ENCODE results near the gene GMPPB. TPM values are rescaled to one million over a fixed set of nuclear protein-coding genes. Genes with fewer than 3 reads are reported as not detected.

GMPPB gene
- total and polyA plus RNA-seq, 8 donors: 11.0 to 69.5 (median 13.7) TPM

- Histone ChIP-seq H3K27ac (no peak overlapping the region), H3K4me1 (peaks cover 7 to 26% of the 10 kb centered on the region in 2 donors), H3K9me3 (no peaks in the 10 kb centered on the region), H3K36me3 (peaks cover 0 to 4% of the 10 kb centered on the region in 2 donors), H3K27me3 (no peaks in the 10 kb centered on the region), H3K4me3 (no peak overlapping the region)
- DNase-seq (no peak), ATAC-seq (no peak)
- intact Hi-C loops (cut with DNase I): loop anchor here in 1 of 2 donors (5.0 kb wide), 1 partner anchor 134 kb away; no protein-coding TSS in a partner anchor
- TF ChIP-seq CTCF (IDR thresholded peaks at IDR 0.05): no peak
These were observed 52.8 kb downstream of the GMPPB start for GRCh38 chr3:49670940-49671290.

Other genes with a start within 250 kb of the GMPPB start
- under 1 TPM; 0.26 to 0.44 TPM for gene BSN, start 169.5 kb downstream of the GMPPB start, total RNA-seq
- 1 to 10 TPM in 2 of 6 donors, under 1 TPM in 4; 0.67 to 1.1 (median 0.94) TPM for gene BSN, start 169.5 kb downstream of the GMPPB start, polyA plus RNA-seq (ENCODE audit: insufficient read length in 6 of 6)
- gene APEH, start 49.6 kb downstream of the GMPPB start, total RNA-seq: 100 to 1,000 TPM; 121 to 122 TPM
- gene APEH, start 49.6 kb downstream of the GMPPB start, polyA plus RNA-seq (ENCODE audit: insufficient read length in 6 of 6): 100 to 1,000 TPM in 3 of 6 donors, 10 to 100 TPM in 3; 88.6 to 108 (median 99.8) TPM
- gene MST1, start 34.5 kb downstream of the GMPPB start, total RNA-seq: 10 to 100 TPM; 12.5 to 19.1 TPM
- gene MST1, start 34.5 kb downstream of the GMPPB start, polyA plus RNA-seq (ENCODE audit: insufficient read length in 6 of 6): 10 to 100 TPM; 31.0 to 59.7 (median 39.8) TPM
- 10 to 100 TPM; 40.9 to 45.0 TPM for gene RNF123, start 34.4 kb downstream of the GMPPB start, total RNA-seq
- gene RNF123, start 34.4 kb downstream of the GMPPB start, polyA plus RNA-seq (ENCODE audit: insufficient read length in 6 of 6): 10 to 100 TPM; 21.8 to 33.1 (median 30.4) TPM
- under 1 TPM in 1 of 2 donors, not detected in 1; 0.47 TPM for gene AMIGO3, start 4.3 kb downstream of the GMPPB start, total RNA-seq
- 1 to 10 TPM in 5 of 6 donors, under 1 TPM in 1; 0.54 to 2.4 (median 1.9) TPM for gene AMIGO3, start 4.3 kb downstream of the GMPPB start, polyA plus RNA-seq (ENCODE audit: insufficient read length in 6 of 6)
- gene IP6K1, start 62.6 kb upstream of the GMPPB start, total RNA-seq: 10 to 100 TPM; 42.1 to 42.7 TPM
- gene IP6K1, start 62.6 kb upstream of the GMPPB start, polyA plus RNA-seq (ENCODE audit: insufficient read length in 6 of 6): 10 to 100 TPM; 31.8 to 51.2 (median 47.3) TPM
- 1 to 10 TPM in 1 of 2 donors, under 1 TPM in 1; 0.20 to 6.1 TPM for gene CDHR4, start 75.9 kb upstream of the GMPPB start, total RNA-seq
- 1 to 10 TPM in 5 of 6 donors, under 1 TPM in 1; 0.56 to 6.5 (median 3.8) TPM for gene CDHR4, start 75.9 kb upstream of the GMPPB start, polyA plus RNA-seq (ENCODE audit: insufficient read length in 6 of 6)
- gene INKA1, start 79.3 kb upstream of the GMPPB start, total RNA-seq: 1 to 10 TPM; 3.7 to 6.3 TPM
- 10 to 100 TPM; 10.4 to 18.9 (median 15.8) TPM for gene INKA1, start 79.3 kb upstream of the GMPPB start, polyA plus RNA-seq (ENCODE audit: insufficient read length in 6 of 6)
- gene UBA7, start 90.0 kb upstream of the GMPPB start, total RNA-seq: 100 to 1,000 TPM in 1 of 2 donors, 10 to 100 TPM in 1; 97.4 to 121 TPM
- 10 to 100 TPM; 60.9 to 97.6 (median 75.9) TPM for gene UBA7, start 90.0 kb upstream of the GMPPB start, polyA plus RNA-seq (ENCODE audit: insufficient read length in 6 of 6)
- gene TRAIP, start 132.6 kb upstream of the GMPPB start, total RNA-seq: 1 to 10 TPM; 2.4 to 2.5 TPM
- gene TRAIP, start 132.6 kb upstream of the GMPPB start, polyA plus RNA-seq (ENCODE audit: insufficient read length in 6 of 6): 10 to 100 TPM; 10.1 to 15.1 (median 12.9) TPM
- not detected for gene CAMKV, start 146.0 kb upstream of the GMPPB start, total RNA-seq
- under 1 TPM in 3 of 6 donors, not detected in 3; 0.14 to 0.21 (median 0.14) TPM for gene CAMKV, start 146.0 kb upstream of the GMPPB start, polyA plus RNA-seq (ENCODE audit: insufficient read length in 6 of 6)
- gene MST1R, start 179.9 kb upstream of the GMPPB start, total RNA-seq: 10 to 100 TPM; 51.1 to 54.7 TPM
- 10 to 100 TPM in 1 of 6 donors, 1 to 10 TPM in 5; 6.0 to 10.0 (median 7.9) TPM for gene MST1R, start 179.9 kb upstream of the GMPPB start, polyA plus RNA-seq (ENCODE audit: insufficient read length in 6 of 6)
- 10 to 100 TPM; 13.9 to 15.6 TPM for gene MON1A, start 205.9 kb upstream of the GMPPB start, total RNA-seq
- gene MON1A, start 205.9 kb upstream of the GMPPB start, polyA plus RNA-seq (ENCODE audit: insufficient read length in 6 of 6): 10 to 100 TPM in 5 of 6 donors, 1 to 10 TPM in 1; 8.5 to 15.0 (median 11.8) TPM
- gene RBM6, start 216.2 kb upstream of the GMPPB start, total RNA-seq: 10 to 100 TPM; 59.6 to 86.3 TPM
- gene RBM6, start 216.2 kb upstream of the GMPPB start, polyA plus RNA-seq (ENCODE audit: insufficient read length in 6 of 6): 100 to 1,000 TPM; 142 to 232 (median 186) TPM

Data from left lung (tissue), 10 donors.